HG02885 (cell line): Measurements from ENCODE around the gene MRPL28.
A peak's percentile ranks its signal among the peaks of the same experiment; 100 is the strongest.
"Not testable (repeated sequence)": the region's sequence is repeated elsewhere in the genome, so short reads cannot be mapped to it uniquely, and the experiment has no call there.

Experiments
- ATAC-seq: cut with Tn5 transposase; IDR thresholded peaks from one replicate; pipeline ENCODE4 v1.9.1; 2021; ENCODE audit warnings: mild to moderate bottlenecking; ENCODE audit not compliant: unreplicated experiment, poor library complexity

MRPL28 gene

GRCh38 chr16:342455-343213 is 27.7 kb downstream of the MRPL28 start:
- ATAC-seq = no peak

- ATAC-seq = not testable (repeated sequence)
Measured at GRCh38 chr16:341974-342336, 28.4 kb downstream of the MRPL28 start.

- not testable (repeated sequence) for ATAC-seq
Measured at GRCh38 chr16:341095-341973, 29.0 kb downstream of the MRPL28 start.

DNA sequence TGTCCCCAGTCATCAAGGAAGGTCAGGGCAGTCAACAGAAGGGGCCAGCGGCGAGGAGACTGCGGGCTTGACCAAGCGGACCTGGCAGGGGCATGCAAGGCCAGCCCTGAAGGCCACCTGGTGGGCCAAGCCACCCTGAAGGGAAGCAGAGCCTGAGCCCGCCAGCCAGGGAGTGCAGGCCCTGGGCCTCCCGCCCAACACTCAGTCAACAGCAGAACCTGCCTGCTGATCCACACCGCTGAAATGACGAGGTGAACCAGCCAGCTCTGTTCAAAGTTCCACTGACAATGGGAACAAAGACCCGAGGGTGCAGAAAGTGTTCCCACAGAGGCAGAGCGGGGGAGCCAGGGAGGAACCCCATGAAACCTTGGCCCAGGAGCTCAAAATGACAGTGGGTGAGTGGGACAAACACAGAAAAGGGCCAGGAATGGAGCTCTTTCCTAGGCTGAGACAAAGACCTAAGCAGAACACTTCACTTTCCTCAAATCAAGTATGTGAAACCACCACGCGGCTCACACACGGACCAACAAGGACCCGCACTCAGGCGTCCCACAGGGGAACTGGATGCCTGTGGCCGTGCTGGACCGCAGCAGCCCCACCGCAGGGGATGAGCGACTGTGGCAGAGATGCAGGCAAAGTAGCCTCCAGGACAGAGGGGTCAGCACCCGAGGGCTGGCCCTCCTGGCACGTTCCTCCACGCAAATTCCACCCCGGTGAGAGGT is 29.8 kb downstream of the MRPL28 start:
- ATAC-seq = no peak

GRCh38 chr16:339680-340079 is 30.7 kb downstream of the MRPL28 start:
- no peak for ATAC-seq

DNA sequence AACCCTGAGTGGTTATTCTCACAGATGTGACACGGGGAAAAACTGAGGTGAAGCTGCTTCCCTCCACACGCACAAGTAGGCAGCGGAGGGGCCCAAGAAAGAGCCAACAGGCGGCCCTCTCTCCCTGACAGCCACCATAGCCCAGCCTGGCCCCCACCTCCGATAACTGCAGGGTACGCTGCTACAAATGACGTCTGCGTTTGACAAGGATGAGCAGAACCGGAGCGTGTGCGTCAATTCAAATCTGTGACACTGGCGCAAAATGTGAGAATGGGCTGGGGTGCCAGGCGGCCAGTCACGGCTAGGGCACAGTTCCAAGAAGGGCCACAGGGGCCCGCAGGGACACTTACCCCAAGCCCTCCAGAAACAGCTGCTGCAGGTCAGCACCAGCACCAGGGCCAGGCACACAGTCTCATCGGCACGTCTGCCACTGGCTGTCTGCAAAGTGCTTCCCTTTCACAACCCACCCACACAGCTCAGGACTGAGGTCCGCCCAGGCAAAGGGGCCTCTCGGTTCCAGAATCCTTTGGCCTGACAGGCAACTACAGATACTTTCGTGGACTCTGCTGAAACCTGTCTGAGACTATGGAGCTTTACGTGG is 32.3 kb downstream of the MRPL28 start:
- no peak for ATAC-seq

DNA sequence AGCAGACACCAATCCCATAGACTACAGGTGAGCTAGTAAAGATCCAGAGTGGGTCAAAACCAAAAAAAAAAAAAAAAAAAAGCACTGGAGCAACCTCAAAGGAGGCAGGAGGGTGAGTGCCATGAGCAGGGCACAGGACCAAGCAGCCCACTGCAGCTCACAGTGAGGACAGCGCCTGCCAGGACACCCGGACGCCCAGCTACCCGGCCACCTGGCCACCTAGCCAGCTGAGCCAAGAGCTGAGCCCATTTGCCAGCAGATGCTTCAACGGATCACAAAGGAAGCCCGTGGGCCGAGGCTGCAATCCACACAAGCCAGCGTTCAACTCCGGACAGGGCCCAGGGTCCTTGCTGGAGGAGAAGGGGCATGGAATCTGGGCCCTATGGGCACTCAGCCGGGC is 32.9 kb downstream of the MRPL28 start:
- ATAC-seq = no peak

DNA sequence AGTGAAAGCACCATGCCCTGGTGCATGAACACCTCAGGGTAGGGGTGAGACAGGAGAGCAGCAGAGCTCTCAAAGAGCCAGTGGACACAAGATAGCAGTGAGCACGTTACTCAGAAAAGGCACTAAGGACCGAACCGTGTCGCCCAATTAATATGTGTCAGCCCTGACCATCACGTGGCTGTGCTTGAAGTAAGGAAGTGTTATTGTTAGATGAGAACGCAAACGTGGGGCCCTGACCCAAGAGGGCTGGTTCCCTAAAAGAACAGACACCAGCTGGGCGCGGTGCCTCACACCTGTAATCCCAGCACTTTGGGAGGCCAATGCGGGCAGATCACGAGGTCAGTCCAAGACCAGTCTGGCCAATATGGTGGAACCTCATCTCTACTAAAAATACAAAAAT is 34.1 kb downstream of the MRPL28 start:
- no peak for ATAC-seq

- ATAC-seq = not testable (repeated sequence)
Measured at GRCh38 chr16:334861-335632, 35.3 kb downstream of the MRPL28 start.

DNA sequence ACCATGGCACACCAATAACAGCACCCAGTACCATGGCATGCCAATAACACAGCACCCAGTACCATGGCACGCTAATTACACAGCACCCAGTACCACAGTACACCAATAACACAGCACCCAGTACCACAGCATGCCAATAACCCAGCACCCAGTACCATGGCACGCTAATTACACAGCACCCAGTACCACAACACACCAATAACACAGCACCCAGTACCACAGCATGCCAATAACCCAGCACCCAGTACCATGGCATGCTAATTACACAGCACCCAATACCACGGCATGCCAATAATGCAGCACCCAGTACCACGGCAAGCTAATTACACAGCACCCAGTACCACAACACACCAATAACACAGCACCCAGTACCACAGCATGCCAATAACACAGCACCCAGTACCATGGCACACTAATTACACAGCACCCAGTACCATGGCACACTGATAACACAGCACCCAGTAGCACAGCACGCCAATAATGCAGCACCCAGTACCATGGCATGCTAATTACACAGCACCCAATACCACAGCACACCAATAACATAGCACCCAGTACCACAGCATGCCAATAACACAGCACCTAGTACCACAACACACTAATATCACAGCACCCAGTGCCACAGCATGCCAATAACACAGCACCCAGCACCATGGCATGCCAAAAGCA is 36.0 kb downstream of the MRPL28 start:
- not testable (repeated sequence) for ATAC-seq

GRCh38 chr16:333406-334094 is 36.8 kb downstream of the MRPL28 start:
- no peak for ATAC-seq

DNA sequence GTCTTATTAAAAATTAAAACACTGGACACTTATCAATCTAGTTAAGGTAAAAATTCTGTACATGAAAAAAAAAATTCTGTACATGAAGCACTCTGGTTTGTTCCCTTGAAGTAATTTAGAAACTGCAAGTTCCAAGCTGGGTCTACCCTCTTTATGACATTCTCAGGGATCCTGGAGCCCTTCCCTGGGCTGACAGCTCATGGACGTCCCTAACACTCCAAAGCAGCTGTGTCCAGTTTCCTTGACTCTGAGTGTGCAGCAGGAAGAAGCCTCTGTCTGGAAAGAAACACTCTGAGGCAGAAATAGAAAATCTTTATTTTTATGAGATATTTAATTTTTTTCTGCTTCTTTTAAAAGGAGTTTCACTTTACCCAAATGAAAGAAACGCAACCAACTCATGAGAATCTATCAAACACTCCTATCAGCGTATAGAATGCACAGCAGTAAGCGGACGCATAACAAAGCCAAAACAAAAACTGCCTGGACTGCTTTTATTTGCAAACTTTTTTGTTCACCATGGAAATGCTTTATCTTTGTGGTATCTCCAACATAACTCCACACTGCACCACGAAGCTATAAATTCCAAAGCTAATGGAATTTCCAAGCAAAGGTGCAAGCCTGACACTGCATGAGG is 39.0 kb downstream of the MRPL28 start:
- not testable (repeated sequence) for ATAC-seq

DNA sequence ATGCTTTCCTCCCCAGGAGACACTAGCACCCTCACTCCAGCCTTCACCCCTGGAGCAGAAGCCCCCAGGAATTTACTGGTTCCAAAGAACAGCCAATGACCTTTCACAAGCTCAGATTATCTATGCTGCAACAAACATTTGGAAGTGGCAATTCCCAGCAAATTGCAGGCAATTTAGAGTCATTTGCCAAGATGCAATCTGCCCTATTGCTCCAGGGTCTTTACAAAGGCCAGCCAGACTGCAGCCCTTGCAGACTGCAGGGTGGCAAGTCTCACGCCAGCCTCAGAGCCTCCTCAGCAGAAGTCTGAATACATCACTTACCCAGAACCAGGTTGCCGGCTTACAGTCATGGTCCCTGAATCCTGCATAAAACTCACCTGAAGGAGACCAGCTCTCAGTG is 39.6 kb downstream of the MRPL28 start:
- no peak for ATAC-seq

DNA sequence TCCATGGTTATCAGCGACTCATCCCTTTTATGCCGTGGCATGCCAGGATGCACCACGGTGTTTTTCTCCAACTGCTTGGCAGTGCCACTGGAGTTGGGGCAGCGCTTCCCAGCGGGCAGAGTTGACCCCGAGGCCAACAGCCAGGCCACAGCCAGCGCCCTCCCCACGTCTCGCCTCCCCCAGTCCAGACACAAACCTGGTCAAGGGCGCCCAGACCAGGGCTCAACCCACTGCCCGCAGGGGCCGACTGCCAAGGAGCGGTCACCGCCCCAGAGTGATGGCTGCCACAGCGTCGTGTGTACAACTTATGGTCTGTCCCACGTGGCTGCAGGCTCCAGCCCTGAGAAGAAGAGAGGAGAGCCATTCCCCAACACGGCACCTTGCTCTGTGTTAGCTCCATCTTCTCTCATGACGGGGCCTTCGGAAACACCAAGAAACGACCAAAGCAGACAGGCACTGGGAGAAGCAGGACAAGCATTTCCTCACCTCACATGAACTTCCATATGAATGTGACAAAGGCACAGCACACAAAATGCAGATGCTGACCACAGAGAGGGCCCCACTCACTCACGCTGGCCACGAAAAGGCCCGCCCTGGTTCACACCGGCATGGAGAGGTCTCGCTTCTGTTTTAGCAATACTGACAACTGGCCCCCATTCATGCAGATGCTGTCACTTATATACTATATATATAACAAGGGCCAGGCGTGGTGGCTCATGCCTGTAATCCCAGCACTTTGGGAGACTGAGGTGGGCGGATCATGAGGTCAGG is 44.8 kb downstream of the MRPL28 start:
- no peak for ATAC-seq

DNA sequence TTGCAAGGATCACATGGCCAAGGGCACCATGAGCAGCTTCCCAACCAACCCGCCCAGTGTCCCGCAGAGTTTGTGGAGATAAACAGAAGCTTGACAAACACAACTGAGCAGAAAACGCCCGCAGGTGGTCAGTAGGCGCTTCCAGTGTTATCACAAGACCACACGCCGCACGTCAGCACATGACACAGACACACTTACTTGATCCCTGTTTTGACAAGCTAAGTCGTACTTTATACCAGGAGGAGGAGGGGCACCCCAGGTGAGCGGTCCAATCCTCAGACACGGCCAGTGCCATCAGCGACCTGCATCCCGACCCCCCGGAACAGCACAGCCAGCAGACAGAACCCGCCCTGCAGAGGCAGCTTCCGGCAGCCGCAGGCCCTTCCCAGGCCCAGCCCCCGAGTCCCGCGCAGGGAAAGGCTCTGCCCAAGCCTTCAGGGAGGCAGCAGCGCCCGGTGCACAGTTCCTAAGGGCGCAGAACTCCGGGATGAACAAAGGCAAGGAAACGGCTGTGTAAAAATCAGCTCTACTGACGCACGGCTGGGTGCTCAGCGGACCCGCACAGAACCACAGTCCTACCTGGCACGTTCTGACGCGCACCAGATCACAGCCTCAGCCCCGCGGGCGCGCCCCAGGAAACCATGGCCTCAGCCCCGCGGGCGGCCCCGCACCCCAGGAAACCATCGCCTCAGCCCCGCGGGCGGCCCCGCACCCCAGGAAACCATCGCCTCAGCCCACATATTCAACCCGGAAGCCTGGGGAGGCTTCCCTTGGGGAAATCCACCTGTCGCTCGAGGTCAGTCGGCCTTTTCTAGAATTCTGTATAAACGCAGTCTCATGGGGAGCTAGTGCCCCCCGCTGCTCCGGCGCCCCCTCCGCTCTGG is 45.6 kb downstream of the MRPL28 start:
- ATAC-seq = peak; percentile 41

GRCh38 chr16:324201-324450 is 46.2 kb downstream of the MRPL28 start:
- no peak for ATAC-seq
